Stomach (tissue), 4 donors: ENCODE data around the gene FGF12.

Source experiments
- CTCF ChIP-seq, 7 experiments: fragments of 450-650 bp in 4 of 7; fragments of 200-600 bp in 3 of 7; sonication (generic) in 3 of 7; IDR thresholded peaks; one replicate each; pipeline ENCODE4 v1.5.1; 2016 to 2019; ENCODE audit warnings: antibody characterized with exemption in 7 of 7, control low read depth in 2 of 7, mild to moderate bottlenecking in 1 of 7
- EP300 ChIP-seq: sonication (generic); formaldehyde crosslinking; IDR thresholded peaks from one replicate; pipeline ENCODE4 v1.6.1; 2017; ENCODE audit warnings: antibody characterized with exemption
- POLR2A ChIP-seq, 4 donors: fragments of 450-650 bp; IDR thresholded peaks; one replicate each; pipeline ENCODE4 v1.6.1; 2016; ENCODE audit warnings: antibody characterized with exemption in 4 of 4, control low read depth in 2 of 4, mild to moderate bottlenecking in 1 of 4, moderate library complexity in 1 of 4
- POLR2AphosphoS5 ChIP-seq, 3 donors: sonication (generic); formaldehyde crosslinking; IDR thresholded peaks; one replicate each; pipeline ENCODE4 v1.6.1; 2016; ENCODE audit warnings: antibody characterized with exemption in 3 of 3

GRCh38 chr3:192168202-192168601 lies 559.1 kb downstream of the FGF12 start:
- TF ChIP-seq CTCF (IDR thresholded peaks at IDR 0.05): no peak
- no peak for TF ChIP-seq POLR2A (IDR thresholded peaks at IDR 0.05)
- TF ChIP-seq POLR2AphosphoS5 (IDR thresholded peaks at IDR 0.05): no peak
- TF ChIP-seq EP300: no peak
